ENCODE data around the gene RNF150. TPM values are rescaled to one million over a fixed set of nuclear protein-coding genes. Genes with fewer than 3 reads are reported as not detected.

RNF150 gene
- total and polyA plus RNA-seq, 2 of the 4 experiments (the other 2 are of a cell fraction) = 6.2 to 18.1 TPM

- Histone ChIP-seq H2BK120ac (ENCODE audit: low read depth, low read length) (no peak overlapping the region), H3K9ac (ENCODE audit: low read depth, low read length) (no peak overlapping the region), H3K9me3 (ENCODE audit: control insufficient read depth, insufficient read depth, low read length) (no peaks in the 10 kb centered on the region), H2AK9ac (replicated peaks; ENCODE audit: low read depth, low read length, poor library complexity) (no peak overlapping the region), H2AFZ (replicated peaks; ENCODE audit: low read length, poor library complexity) (no peak overlapping the region), H3K79me1 (ENCODE audit: low read depth in 1 of 2, low read length in 2 of 2) (no peaks in the 10 kb centered on the region; a peak in 1 of 4 replicates), H3K4me1 (ENCODE audit: control insufficient read depth, insufficient read depth, low read length) (peaks cover 2% of the 10 kb centered on the region; the same call in 1 of the 2 replicates), H3K27ac (ENCODE audit: insufficient read depth, low read length) (no peak overlapping the region), H2BK5ac (ENCODE audit: low read depth, low read length, poor library complexity, severe bottlenecking) (no peak overlapping the region), H3K27me3 (ENCODE audit: control insufficient read depth, insufficient read depth, low read length) (no peaks in the 10 kb centered on the region), H4K20me1 (ENCODE audit: insufficient read depth, low read length) (no peaks in the 10 kb centered on the region), H2AK5ac (ENCODE audit: low read depth, low read length) (no peak overlapping the region), H3K4me3 (ENCODE audit: insufficient read depth, low read depth, low read length) (no peak overlapping the region), H3K18ac (ENCODE audit: low read depth, low read length) (no peak overlapping the region), H3K14ac (replicated peaks; ENCODE audit: low read depth, low read length) (no peak overlapping the region), H3K4ac (ENCODE audit: low read depth, low read length) (no peak overlapping the region), H4K5ac (ENCODE audit: low read depth, low read length) (no peak overlapping the region), H4K8ac (ENCODE audit: low read depth in 2 of 2, low read length in 2 of 2) (no peak overlapping the region), H3K36me3 (ENCODE audit: control insufficient read depth, insufficient read depth, low read length) (no peaks in the 10 kb centered on the region), H2BK15ac (ENCODE audit: low read depth, low read length) (no peak overlapping the region), H3K9me1 (ENCODE audit: insufficient read depth, low read length) (no peaks in the 10 kb centered on the region), H3K4me2 (ENCODE audit: low read depth, low read length) (no peak overlapping the region), H3K56ac (ENCODE audit: extremely low read depth, insufficient read depth, low read length) (no peak overlapping the region), H2BK20ac (ENCODE audit: low read depth, low read length) (no peak overlapping the region), H4K91ac (ENCODE audit: insufficient read depth, low read depth, low read length) (no peak overlapping the region), H3K23ac (ENCODE audit: low read depth, low read length) (no peak overlapping the region)
- ChIA-PET CTCF (no interaction called here), POLR2A (ENCODE audit: unreplicated experiment) (interaction anchor here (0.7 kb wide), 1 partner anchor 174 kb away, joined by 3 read pairs; no protein-coding TSS in a partner anchor)
- ATAC-seq (ENCODE audit: low read depth) (no peak), DNase-seq (no peak)
- BruUV-seq (replicated peaks) = no TSS peak
- dilution Hi-C loops (cut with HindIII; ENCODE audit: low sequenced_read_pairs, unreplicated experiment) = no loop called here
- in situ Hi-C loops (cut with MboI; ENCODE audit: low sequenced_read_pairs) = no loop called here
- no CpG with 5 or more reads among the region's 3 CpGs for WGBS, 2 experiments (ENCODE audit: extremely low coverage in 2 of 2, insufficient read length in 1 of 2)
- intact Hi-C loops (cut with micrococcal nuclease) = no loop called here
- TF ChIP-seq MAZ (IDR thresholded peaks at IDR 0.05; ENCODE audit: borderline replicate concordance, low read depth, low read length) (no peak), ELK1 (IDR thresholded peaks at IDR 0.05; ENCODE audit: borderline replicate concordance, low read depth, low read length) (no peak), MAFK (IDR thresholded peaks at IDR 0.05; ENCODE audit: low read depth, low read length) (no peak)
Measured at GRCh38 chr4:141098163-141098562, 35.1 kb downstream of the RNF150 start.
